ENCODE results near the gene CCPG1.
A peak's percentile ranks its signal among the peaks of the same experiment; 100 is the strongest.

The CCPG1 gene

GRCh38 chr15:55318588-55319494 is 89.3 kb downstream of the CCPG1 start, which contains the start of the genes PIGB and PIGBOS1:
PIGB (plus strand) TSS chr15:55319222; CDS start chr15:55319251, 29 bp downstream.
PIGBOS1 (minus strand) TSS chr15:55319123; CDS start chr15:55317792, 1,331 bp downstream.
- H3K36me3 ChIP-seq: no peaks in the 10 kb centered on the region
- 0 out of 2 replicates have a peak, but pooled peaks cover 2% of the 10 kb centered on the region for H3K4me1 ChIP-seq
- H3K27me3 ChIP-seq: no peaks in the 10 kb centered on the region
- TF ChIP-seq CTCF (IDR thresholded peaks at IDR 0.05; ENCODE audit: low read depth, low read length): peak; percentile 25
- peak within 1 kb of the TSS; percentile 78 for H3K4me3 ChIP-seq (ENCODE audit: low read depth, low read length)
- peak; percentile 84 for DNase-seq
- H3K9me3 ChIP-seq: no peaks in the 10 kb centered on the region

Data from BE2C (cell line).